Pancreas (tissue), 10 donors: ENCODE measurements around the gene RRP9. TPM values are rescaled to one million over a fixed set of nuclear protein-coding genes. Genes with fewer than 3 reads are reported as not detected.

ENCODE experiments used
- ATAC-seq, 4 donors: fragments of 200-7000 bp; cut with Tn5 transposase; one replicate each; pipeline versions ENCODE4 v1.8.0 to v1.9.1; 2020; ENCODE audit warnings: mild to moderate bottlenecking in 4 of 4, moderate library complexity in 4 of 4
- DNase-seq, 6 donors: peaks; one replicate each; pipeline ENCODE4 v3.0.0-alpha.2; 2020
- FAIRE-seq: peaks from 2 replicates; lab custom pipeline; 2012; peaks lifted over from hg19 to GRCh38; lab: Jason Lieb, UNC
- H3K27ac ChIP-seq, 4 donors: fragments of 200-600 bp; sonication (generic); 1 replicate in 3 of 4; 2 replicates in 1 of 4; pipeline versions ENCODE4 v1.5.0 to v1.8.0; 2020
- H3K27me3 ChIP-seq, 4 donors: fragments of 200-600 bp; one replicate each; pipeline ENCODE4 v1.8.0; 2021
- H3K36me3 ChIP-seq, 3 donors: fragments of 200-600 bp; sonication (generic) in 1 of 3; one replicate each; pipeline versions ENCODE4 v1.5.0 to v1.8.0; 2020 to 2021
- H3K4me1 ChIP-seq, 3 donors: fragments of 200-600 bp; one replicate each; pipeline ENCODE4 v1.8.0; 2021
- H3K4me3 ChIP-seq, 4 donors: fragments of 200-600 bp; sonication (generic) in 2 of 4; one replicate each; pipeline versions ENCODE4 v1.5.0 to v1.8.0; 2020 to 2021
- H3K9me3 ChIP-seq, 4 donors: fragments of 200-600 bp; one replicate each; pipeline ENCODE4 v1.8.0; 2021
- WGBS, 2 donors: extraction: QIAGEN DNeasy Blood & Tissue Kit; methylation state at CpG; one replicate each; pipeline ENCODE4 v1.1.7; 2013; 5-methylcytosine and 5-hydroxymethylcytosine counted together
- intact Hi-C, 3 donors: fragments of 100-400 bp; cut with DNase I; formaldehyde crosslinking; loops; one replicate each; pipeline versions ENCODE4 v1.11.1 to v1.14.2; 2022
- polyA plus RNA-seq, 2 donors: library from polyadenylated mRNA; stranded (reverse); fragments of 200-250 nt; gene quantifications; one replicate each; pipeline ENCODE4 v1.2.3, GENCODE V29; 2013
- total RNA-seq, 6 donors: library from RNA; stranded (reverse); fragmentation: NEBNext Ultra II Directional in 4 of 6; extraction: Animal tissue kit (Norgen Biotek cat#: 25700) in 4 of 6; gene quantifications; one replicate each; pipeline versions ENCODE4 v1.2.1 to v1.2.4, GENCODE V29; 2021 to 2023
- TF ChIP-seq, protein P1 (sequence below), 4 donors: fragments of 200-600 bp; sonication (generic) in 3 of 4; IDR thresholded peaks; one replicate each; pipeline versions ENCODE4 v1.5.0 to v1.8.0; 2021; ENCODE audit warnings: antibody characterized with exemption in 4 of 4
- donor health status: healthy with polysubstance abuse.
- donor health status: DM: no; HTN: no; CAD: no; lungs with moderate emphysema.
- donor health status: DM: no; HTN: no; CAD: no.
- donor health status: control.
- donor health status: control.
- donor health status: Bipolar disorder and iron deficiency.
- donor health status: DM: yes; HTN: yes; CAD: no.
- donor health status: DM: no; HTN: no; CAD: no.
- donor health status: DM: no; HTN: no; CAD: no.
- donor health status: DM: yes; HTN: yes; CAD: no.

The RRP9 gene
- total and polyA plus RNA-seq, 8 donors: 3.8 to 13.8 (median 7.9) TPM

GRCh38 chr3:51986010-51986947, 44.6 kb upstream of the RRP9 start:
- WGBS, 2 donors: 76 to 80% methylated on average over 11 to 12 of the region's 12 CpGs
- Histone ChIP-seq H3K4me3 (no peak overlapping the region), H3K9me3 (no peaks in the 10 kb centered on the region), H3K27ac (no peak overlapping the region), H3K36me3 (peaks cover 0 to under 1% (median 0%) of the 10 kb centered on the region in 3 donors), H3K27me3 (no peaks in the 10 kb centered on the region), H3K4me1 (peaks cover 5 to 13% (median 10%) of the 10 kb centered on the region in 3 donors)
- TF ChIP-seq, protein P1, sequence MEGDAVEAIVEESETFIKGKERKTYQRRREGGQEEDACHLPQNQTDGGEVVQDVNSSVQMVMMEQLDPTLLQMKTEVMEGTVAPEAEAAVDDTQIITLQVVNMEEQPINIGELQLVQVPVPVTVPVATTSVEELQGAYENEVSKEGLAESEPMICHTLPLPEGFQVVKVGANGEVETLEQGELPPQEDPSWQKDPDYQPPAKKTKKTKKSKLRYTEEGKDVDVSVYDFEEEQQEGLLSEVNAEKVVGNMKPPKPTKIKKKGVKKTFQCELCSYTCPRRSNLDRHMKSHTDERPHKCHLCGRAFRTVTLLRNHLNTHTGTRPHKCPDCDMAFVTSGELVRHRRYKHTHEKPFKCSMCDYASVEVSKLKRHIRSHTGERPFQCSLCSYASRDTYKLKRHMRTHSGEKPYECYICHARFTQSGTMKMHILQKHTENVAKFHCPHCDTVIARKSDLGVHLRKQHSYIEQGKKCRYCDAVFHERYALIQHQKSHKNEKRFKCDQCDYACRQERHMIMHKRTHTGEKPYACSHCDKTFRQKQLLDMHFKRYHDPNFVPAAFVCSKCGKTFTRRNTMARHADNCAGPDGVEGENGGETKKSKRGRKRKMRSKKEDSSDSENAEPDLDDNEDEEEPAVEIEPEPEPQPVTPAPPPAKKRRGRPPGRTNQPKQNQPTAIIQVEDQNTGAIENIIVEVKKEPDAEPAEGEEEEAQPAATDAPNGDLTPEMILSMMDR (IDR thresholded peaks at IDR 0.05): no peak
- ATAC-seq: no peak
- FAIRE-seq: no peak
- peak in 1 of 6 donors; percentile 18 for DNase-seq
- intact Hi-C loops: no loop called here

DNA sequence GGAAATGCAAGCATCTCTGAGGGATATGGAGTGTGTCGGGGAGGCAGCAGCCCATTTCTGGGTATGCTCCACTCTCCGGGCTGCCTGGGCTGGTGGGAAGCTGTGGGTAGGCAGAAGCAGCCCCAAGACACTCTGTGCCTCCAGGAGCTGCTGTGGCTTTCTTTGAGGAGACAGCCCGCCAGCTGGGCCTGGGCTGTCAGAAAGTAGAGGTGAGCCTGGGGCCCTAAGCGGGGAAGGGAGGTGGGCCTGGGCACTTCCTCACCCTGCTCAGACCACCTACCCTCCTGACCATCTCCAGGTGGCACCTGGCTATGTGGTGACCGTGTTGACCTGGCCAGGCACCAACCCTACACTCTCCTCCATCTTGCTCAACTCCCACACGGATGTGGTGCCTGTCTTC, 43.4 kb upstream of the RRP9 start:
- Histone ChIP-seq H3K4me1 (peaks cover 5 to 13% (median 10%) of the 10 kb centered on the region in 3 donors), H3K27ac (no peak overlapping the region), H3K4me3 (no peak overlapping the region), H3K9me3 (no peaks in the 10 kb centered on the region), H3K36me3 (no peaks in the 10 kb centered on the region), H3K27me3 (no peaks in the 10 kb centered on the region)
- ATAC-seq (no peak), DNase-seq (peak in 2 of 6 donors; percentile 18 to 50), FAIRE-seq (no peak)
- TF ChIP-seq, protein P1 (IDR thresholded peaks at IDR 0.05): no peak
- intact Hi-C loops: no loop called here
- 86 to 87% methylated on average over 6 of the region's 6 CpGs for WGBS, 2 donors

DNA sequence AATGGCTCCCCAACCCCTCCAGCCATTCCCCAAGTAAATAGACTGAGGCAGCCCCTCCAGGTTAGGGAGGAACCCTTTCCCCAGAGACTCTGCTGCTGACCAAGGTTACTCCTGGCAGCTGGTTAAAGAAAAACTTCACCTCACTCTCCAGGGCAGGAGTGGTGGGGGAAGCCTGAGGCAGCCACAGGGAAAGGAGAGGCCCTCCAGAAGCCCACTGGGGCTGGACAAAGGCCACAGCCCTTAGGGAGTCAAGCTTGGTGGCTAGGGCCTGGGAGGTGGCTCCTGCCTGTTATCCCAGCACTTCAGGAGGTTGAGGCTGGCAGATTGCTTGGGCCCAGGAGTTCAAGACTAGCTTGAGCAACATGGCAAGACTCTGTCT, 42.6 kb upstream of the RRP9 start:
- no peaks in the 10 kb centered on the region for H3K36me3 ChIP-seq
- FAIRE-seq (no peak), DNase-seq (no peak), ATAC-seq (no peak)
- intact Hi-C loops: no loop called here
- peak overlapping the region in 1 of 4 donors; percentile 8 for H3K27ac ChIP-seq
- H3K27me3 ChIP-seq: no peaks in the 10 kb centered on the region
- peaks cover 5 to 13% (median 10%) of the 10 kb centered on the region in 3 donors for H3K4me1 ChIP-seq
- no peak overlapping the region for H3K4me3 ChIP-seq
- H3K9me3 ChIP-seq: no peaks in the 10 kb centered on the region
- TF ChIP-seq, protein P1 (IDR thresholded peaks at IDR 0.05): no peak

DNA sequence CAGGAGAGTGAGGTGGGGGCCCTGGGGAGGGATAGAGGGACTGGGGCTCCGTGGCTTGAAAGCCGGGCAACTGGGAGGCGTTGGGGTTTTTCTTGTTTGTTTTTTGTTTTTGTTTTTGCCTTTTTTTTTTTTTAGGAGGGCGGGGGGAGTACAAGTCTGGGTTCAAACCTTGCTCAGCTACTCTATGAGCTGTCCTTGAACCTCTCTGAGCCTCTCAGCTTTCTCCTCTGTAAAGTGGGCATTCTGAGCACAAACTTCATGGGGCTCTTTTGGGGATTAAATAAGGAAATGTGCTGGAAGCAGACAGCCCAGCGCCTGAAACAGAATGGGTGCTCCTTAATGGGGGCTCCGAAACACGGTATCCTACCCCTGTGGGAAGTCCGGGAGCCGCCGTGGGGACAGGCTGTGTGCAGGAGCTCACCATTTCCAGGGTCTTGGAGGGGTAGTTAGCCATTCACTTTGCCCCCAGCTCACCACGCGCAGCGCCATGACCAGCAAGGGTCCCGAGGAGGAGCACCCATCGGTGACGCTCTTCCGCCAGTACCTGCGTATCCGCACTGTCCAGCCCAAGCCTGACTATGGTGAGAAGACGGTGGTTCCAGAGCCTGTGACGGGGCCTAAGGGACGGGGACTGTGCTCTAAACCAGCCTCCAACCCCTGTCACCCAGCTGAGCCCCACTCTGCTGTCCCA, 42.0 kb upstream of the RRP9 start:
- H3K27me3 ChIP-seq: no peaks in the 10 kb centered on the region
- peaks cover 5 to 13% (median 10%) of the 10 kb centered on the region in 3 donors for H3K4me1 ChIP-seq
- H3K27ac ChIP-seq: peak overlapping the region; percentile 84 to 94 (median 92)
- TF ChIP-seq, protein P1 (IDR thresholded peaks at IDR 0.05): no peak
- FAIRE-seq: no peak
- intact Hi-C loops: no loop called here
- H3K9me3 ChIP-seq: no peaks in the 10 kb centered on the region
- H3K4me3 ChIP-seq: peak overlapping the region; percentile 39 to 63 (median 54)
- WGBS, 2 donors: 71% methylated on average over 22 of the region's 22 CpGs
- H3K36me3 ChIP-seq: no peaks in the 10 kb centered on the region
- peak in 1 of 6 donors; percentile 66 for DNase-seq
- no peak for ATAC-seq
